Kidney (tissue), 14 donors: Measurements from ENCODE around the gene MBD3L2. TPM values are rescaled to one million over a fixed set of nuclear protein-coding genes. Genes with fewer than 3 reads are reported as not detected.

Experiments
- DNase-seq, 5 donors: peaks; one replicate each; pipeline ENCODE4 v3.0.0-alpha.2; 2013 to 2020
- FAIRE-seq: peaks from 2 replicates; lab custom pipeline; 2012; peaks lifted over from hg19 to GRCh38; lab: Jason Lieb, UNC
- H3K27ac ChIP-seq, 2 donors: one replicate each; pipeline ENCODE4 v1.7.0; 2013; ENCODE audit warnings: low read depth in 2 of 2, low read length in 2 of 2, inconsistent platforms in 1 of 2
- H3K27me3 ChIP-seq: one replicate; pipeline ENCODE4 v1.7.1; 2013; ENCODE audit warnings: low read length, inconsistent platforms; ENCODE audit not compliant: control insufficient read depth, insufficient read depth
- H3K36me3 ChIP-seq, 3 donors: one replicate each; pipeline versions ENCODE4 v1.7.0 to v1.7.1; 2013; ENCODE audit warnings: low read length in 3 of 3, control low read depth in 1 of 3, inconsistent platforms in 1 of 3; ENCODE audit not compliant: insufficient read depth in 3 of 3, control insufficient read depth in 2 of 3
- H3K4me1 ChIP-seq, 3 donors: one replicate each; pipeline versions ENCODE4 v1.7.0 to v1.7.1; 2013; ENCODE audit warnings: low read length in 3 of 3, inconsistent platforms in 1 of 3, low read depth in 1 of 3; ENCODE audit not compliant: control insufficient read depth in 2 of 3, insufficient read depth in 2 of 3
- H3K4me3 ChIP-seq, 3 donors: one replicate each; pipeline versions ENCODE4 v1.7.0 to v1.8.1; 2013; ENCODE audit warnings: low read length in 3 of 3, control low read depth in 1 of 3, inconsistent platforms in 1 of 3
- H3K9ac ChIP-seq, 3 donors: one replicate each; pipeline versions ENCODE4 v1.7.0 to v1.7.1; 2013; ENCODE audit warnings: low read length in 3 of 3, control low read depth in 1 of 3, inconsistent platforms in 1 of 3
- H3K9me3 ChIP-seq, 3 donors: one replicate each; pipeline versions ENCODE4 v1.7.0 to v1.7.1; 2013; ENCODE audit warnings: low read length in 3 of 3, control low read depth in 1 of 3, inconsistent platforms in 1 of 3; ENCODE audit not compliant: control insufficient read depth in 2 of 3, insufficient read depth in 1 of 3
- CTCF ChIP-seq: IDR thresholded peaks from 3 replicates; pipeline ENCODE4 v1.5.1; 2012; ENCODE audit warnings: mild to moderate bottlenecking, moderate library complexity, borderline replicate concordance; ENCODE audit not compliant: insufficient read depth; ENCODE audit errors: extremely low read depth
- intact Hi-C: fragments of 100-400 bp; cut with DNase I; formaldehyde crosslinking; loops from one replicate; pipeline ENCODE4 v1.11.1; 2022
- polyA plus RNA-seq: library from polyadenylated mRNA; stranded (reverse); fragments of 350-450 nt; fragmentation: Illumina TruSeq; extraction: RNeasy Lipid Tissue Mini Kit (QIAGEN cat#74804); gene quantifications from one replicate; pipeline ENCODE4 v1.2.3, GENCODE V29; 2014; ENCODE audit warnings: low read depth, low replicate concordance; ENCODE audit not compliant: insufficient read depth
- total RNA-seq: library from RNA; stranded (reverse); fragmentation: NEBNext Ultra II Directional; extraction: Animal tissue kit (Norgen Biotek cat#: 25700); gene quantifications from one replicate; pipeline ENCODE4 v1.2.1, GENCODE V29; 2021
- donor health status: control.
- donor health status: control.
- donor health status: control.
- donor health status: control.
- donor health status: control.
- donor health status: DM: yes; HTN: yes; CAD: no.
- donor health status: Normal renal cell carcinoma (clear cell type).

Gene MBD3L2
- total and polyA plus RNA-seq, 2 donors from 2014 or later: not detected

- intact Hi-C loops: no loop called here
- no peaks in the 10 kb centered on the region for H3K27me3 ChIP-seq
- peaks cover 5 to 8% (median 8%) of the 10 kb centered on the region in 3 donors for H3K36me3 ChIP-seq
- peaks cover 4 to 54% (median 23%) of the 10 kb centered on the region in 3 donors for H3K9me3 ChIP-seq
- no peak for TF ChIP-seq CTCF
- DNase-seq: no peak
- FAIRE-seq: no peak
- H3K4me3 ChIP-seq: no peak overlapping the region
- H3K4me1 ChIP-seq: no peaks in the 10 kb centered on the region
- H3K9ac ChIP-seq: no peak overlapping the region
- no peak overlapping the region for H3K27ac ChIP-seq
Measured at GRCh38 chr19:7088999-7089398, 39.9 kb downstream of the MBD3L2 start.

DNA sequence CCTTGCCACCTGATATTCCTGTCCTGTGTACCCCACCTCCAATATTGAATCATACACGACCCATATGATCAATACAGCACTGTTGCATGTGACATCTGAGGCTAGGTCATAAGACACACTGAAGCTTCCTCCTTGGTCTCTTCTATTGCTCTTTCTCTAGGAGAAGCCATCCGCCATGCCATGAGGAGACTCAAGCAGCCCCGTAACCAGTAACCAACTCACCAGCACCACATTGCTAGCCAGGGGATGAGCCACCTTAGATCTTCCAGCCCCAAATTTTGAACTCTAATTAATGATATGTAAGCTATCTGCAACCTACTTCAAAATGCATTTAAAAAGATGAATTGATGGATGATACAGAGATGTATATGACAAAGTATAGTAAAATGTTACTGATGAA lies 49.0 kb downstream of the MBD3L2 start:
- no peaks in the 10 kb centered on the region for H3K36me3 ChIP-seq
- peak overlapping the region in 1 of 3 donors; percentile 52 for H3K9ac ChIP-seq
- FAIRE-seq (no peak), DNase-seq (no peak)
- peaks cover 0 to 6% (median 2%) of the 10 kb centered on the region in 3 donors for H3K4me1 ChIP-seq
- intact Hi-C loops: no loop called here
- H3K4me3 ChIP-seq: peak overlapping the region in 2 of 3 donors; percentile 78 to 84
- TF ChIP-seq CTCF: no peak
- no peaks in the 10 kb centered on the region for H3K27me3 ChIP-seq
- H3K9me3 ChIP-seq: peaks cover 0 to 9% (median 0%) of the 10 kb centered on the region in 3 donors
- H3K27ac ChIP-seq: no peak overlapping the region

GRCh38 chr19:7098701-7099596 lies 49.8 kb downstream of the MBD3L2 start:
- intact Hi-C loops: no loop called here
- FAIRE-seq (no peak), DNase-seq (peak; percentile 97 to 98 (median 97))
- Histone ChIP-seq H3K27ac (peak overlapping the region; percentile 96 to 99), H3K9ac (peak overlapping the region; percentile 52 to 84 (median 65)), H3K36me3 (no peaks in the 10 kb centered on the region), H3K4me3 (peak overlapping the region; percentile 68 to 84 (median 78)), H3K9me3 (peaks cover 0 to 5% (median 0%) of the 10 kb centered on the region in 3 donors), H3K4me1 (peaks cover 0 to 6% (median 2%) of the 10 kb centered on the region in 3 donors), H3K27me3 (no peaks in the 10 kb centered on the region)
- no peak for TF ChIP-seq CTCF
